ENCODE data around the gene YY1. TPM values are rescaled to one million over a fixed set of nuclear protein-coding genes. Genes with fewer than 3 reads are reported as not detected.
"Not testable (repeated sequence)": the region's sequence is repeated elsewhere in the genome, so short reads cannot be mapped to it uniquely, and the experiment has no call there.

The YY1 gene
- total RNA-seq: 101 TPM in 2 replicates

DNA sequence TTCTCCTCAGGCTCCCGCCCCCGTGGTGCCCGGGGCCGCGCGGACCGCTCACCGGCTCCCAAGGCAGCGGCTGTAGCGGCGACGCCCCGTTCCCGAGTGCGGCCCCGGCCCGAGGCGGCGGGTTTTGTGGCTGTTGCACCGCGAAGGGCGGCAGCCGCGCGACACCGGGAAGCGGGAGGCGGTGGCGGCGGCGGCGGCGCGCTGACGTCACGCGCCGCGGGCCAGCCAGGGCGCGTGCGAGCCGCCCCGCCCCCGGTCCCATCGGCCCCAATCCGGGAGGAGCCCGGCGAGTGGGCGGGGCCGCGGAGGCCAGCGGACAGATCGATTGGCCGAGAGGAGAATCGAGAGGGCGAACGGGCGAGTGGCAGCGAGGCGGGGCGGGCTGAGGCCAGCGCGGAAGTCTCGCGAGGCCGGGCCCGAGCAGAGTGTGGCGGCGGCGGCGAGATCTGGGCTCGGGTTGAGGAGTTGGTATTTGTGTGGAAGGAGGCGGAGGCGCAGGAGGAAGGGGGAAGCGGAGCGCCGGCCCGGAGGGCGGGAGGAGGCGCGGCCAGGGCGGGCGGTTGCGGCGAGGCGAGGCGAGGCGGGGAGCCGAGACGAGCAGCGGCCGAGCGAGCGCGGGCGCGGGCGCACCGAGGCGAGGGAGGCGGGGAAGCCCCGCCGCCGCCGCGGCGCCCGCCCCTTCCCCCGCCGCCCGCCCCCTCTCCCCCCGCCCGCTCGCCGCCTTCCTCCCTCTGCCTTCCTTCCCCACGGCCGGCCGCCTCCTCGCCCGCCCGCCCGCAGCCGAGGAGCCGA, at the start of gene YY1:
YY1 (plus strand) TSS at position 726 of the 792 bp plus-strand sequence. CDS start 101 bp downstream, outside the sequence.
- intact Hi-C loops (cut with micrococcal nuclease): loop anchor here (1.0 to 10.0 kb wide), 7 partner anchors 17 to 1486 kb away; partner anchors contain the start of genes CCNK and SETD3

GRCh38 chr14:100190126-100190525, 48.8 kb upstream of the YY1 start:
- intact Hi-C loops (cut with micrococcal nuclease): no loop called here

DNA sequence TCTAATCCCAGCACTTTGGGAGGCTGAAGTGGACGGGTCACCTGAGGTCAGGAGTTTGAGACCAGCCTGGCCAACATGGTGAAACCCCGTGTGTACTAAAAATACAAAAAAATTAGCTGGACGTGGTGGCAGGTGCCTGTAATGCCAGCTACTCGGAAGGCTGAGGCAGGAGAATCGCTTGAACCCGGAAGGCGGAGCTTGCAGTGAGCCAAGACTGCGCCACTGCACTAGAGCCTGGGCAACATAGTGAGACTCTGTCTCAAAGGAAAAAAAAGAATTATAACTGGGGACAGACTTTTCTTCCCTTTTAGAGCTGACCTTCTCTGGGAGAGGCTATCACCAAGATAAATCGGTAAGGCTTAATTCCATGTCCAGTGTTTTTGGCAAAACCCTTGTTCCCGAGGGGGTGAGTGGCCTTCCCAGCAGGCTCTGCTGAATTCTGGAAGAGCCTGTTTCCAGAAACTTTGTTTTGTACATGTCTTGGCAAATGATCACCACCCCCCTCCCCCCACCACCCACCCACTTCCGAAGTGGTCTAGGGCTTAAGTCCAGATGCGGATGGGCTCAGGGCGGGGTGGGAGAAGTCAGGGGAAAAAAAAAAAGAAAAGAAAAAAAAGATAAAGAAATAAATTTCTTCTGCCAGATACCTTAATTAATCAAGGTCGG, 47.2 kb upstream of the YY1 start:
- intact Hi-C loops (cut with micrococcal nuclease): loop anchor here (1.0 to 2.0 kb wide), 3 partner anchors 45 to 219 kb away; no protein-coding TSS in a partner anchor

DNA sequence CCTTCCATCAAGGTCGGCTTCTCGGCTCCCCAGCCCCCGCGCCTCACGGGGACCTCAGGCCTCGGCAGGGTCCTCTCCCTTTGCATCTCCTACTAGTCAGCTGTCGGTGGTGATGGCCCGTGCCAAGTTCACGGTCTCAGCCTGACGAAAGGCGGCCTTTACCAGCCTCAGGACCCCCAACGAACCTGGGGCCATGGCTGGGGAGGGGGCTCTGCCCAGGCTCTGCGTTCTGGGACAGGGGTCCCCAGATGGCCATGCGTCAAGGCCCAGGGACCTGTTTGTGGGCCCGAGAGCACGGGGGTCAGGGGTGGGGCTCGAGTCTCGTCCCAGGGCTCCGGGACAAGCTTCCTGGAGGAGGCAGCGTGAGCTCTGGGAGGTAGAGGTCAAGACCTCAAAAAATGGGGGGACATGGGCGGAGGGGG, 46.7 kb upstream of the YY1 start:
- intact Hi-C loops (cut with micrococcal nuclease): loop anchor here (1.0 to 2.0 kb wide), 3 partner anchors 45 to 219 kb away; no protein-coding TSS in a partner anchor

- intact Hi-C loops (cut with micrococcal nuclease): loop anchor here (1.0 to 2.0 kb wide), 13 partner anchors 21 to 510 kb away; partner anchors contain the start of genes DEGS2 and EVL
These were observed 46.1 kb upstream of the YY1 start for GRCh38 chr14:100192672-100193416.

DNA sequence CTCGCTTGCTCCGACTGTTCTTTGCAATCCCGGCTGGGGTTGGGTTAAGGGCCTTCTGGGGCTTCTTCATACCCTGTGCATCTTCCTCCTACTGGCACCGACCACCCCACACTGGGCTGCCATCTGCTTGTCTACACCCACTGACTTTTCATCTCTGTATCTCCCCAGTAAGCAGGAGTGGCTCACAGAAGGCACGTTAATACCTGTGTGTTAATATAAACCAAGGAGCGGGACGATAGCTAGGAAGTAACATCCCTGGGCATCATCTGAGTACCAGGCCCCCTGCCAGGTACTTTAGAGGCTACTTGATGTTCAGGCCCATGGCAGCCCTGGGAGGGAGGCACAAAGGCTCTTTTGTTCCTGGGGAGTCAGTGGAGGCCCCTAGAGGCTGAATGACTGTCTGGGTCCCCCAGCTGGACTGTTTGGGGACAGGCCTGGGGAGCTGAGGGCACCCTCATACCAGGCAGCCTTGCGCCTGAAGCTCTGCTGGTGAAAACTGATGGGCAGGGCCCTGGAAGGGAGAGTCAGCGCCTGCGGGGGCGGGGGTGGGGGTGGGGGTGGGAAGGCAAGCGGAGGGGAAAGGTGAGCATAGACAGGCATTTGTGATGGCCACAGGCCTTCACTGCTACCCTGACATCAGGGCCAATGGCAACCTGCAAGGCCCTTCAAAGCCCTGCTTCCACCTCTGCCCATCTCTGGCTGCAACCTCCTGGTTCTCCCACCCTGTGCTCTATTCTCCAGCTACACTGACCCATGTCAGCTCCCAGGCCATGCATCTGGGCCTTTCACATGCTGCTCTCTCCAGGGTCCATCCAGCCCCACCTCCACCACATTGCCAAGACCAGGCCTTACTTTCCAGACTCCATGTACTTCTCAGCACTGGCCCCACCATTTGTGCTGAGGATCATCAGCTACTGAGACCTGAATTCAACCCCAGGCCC, 45.3 kb upstream of the YY1 start:
- intact Hi-C loops (cut with micrococcal nuclease): loop anchor here (1.0 to 2.0 kb wide), 12 partner anchors 21 to 510 kb away; partner anchors contain the start of genes DEGS2 and EVL

DNA sequence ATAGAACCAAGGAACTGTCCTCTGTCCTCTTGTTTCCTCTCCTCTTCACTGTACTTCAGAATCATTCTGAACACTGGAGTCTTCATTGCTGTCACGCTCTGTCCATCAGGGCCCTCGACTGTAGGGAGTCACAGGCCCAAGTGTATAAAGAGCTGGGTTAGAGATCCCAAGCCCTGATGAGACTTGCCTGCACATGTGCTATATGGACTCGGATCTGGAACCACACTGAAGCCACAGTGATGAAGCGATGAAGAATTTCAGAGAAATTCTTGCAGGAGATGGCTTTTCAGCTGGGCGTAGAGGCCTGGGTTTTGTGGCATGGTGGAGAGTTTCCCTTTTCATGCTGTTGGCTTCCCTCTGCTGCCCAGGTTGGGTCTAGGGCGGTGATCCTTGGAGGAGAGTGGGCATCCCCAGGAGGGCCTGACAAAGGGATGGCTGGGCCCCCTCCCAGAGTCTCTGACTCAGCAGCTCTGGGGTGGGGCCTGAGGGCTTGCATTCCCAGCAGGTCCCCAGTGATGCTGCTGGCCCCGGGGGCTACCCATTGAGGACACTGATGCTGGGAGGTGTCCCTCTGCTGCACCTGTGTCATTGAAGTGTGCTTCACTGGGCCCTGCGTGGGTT, 39.6 kb upstream of the YY1 start:
- intact Hi-C loops (cut with micrococcal nuclease): no loop called here

DNA sequence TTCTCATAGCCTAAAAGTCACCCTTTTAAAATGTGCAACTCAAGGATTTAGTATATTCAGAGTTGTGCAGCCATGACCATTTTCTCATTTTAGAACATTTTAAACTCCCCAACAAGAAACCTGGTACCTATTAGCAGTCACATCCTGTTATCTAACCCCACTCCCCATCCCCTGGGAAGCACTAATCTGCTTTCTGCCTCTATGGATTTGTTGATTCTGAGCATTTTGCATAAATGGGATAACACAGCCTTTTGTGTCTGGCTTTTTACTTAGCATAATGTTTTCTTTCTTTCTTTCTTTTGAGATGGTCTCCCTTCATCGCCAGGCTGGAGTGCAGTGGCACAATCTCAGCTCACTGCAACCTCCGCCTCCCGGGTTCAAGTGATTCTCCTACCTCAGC, 38.6 kb upstream of the YY1 start:
- intact Hi-C loops (cut with micrococcal nuclease): no loop called here

DNA sequence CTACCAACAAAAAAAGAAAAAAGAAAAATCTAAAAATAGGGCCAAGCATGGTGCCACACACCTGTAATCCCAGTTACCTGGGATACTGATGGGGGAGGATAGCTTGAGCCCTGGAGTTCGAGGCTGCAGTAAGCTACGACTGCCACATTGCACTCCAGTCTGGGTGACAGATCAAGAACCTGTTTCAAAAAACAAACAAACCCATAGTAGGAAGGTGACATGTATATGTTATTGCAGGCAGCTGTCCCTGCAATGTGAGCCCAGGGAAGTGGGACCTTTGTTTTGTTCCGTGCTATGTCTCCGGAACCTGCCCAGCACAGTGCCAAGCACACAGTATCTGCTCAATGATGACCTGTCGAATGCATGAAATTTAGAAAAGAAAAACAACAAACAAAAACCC, 37.2 kb upstream of the YY1 start:
- intact Hi-C loops (cut with micrococcal nuclease): no loop called here

GRCh38 chr14:100202712-100203111, 36.2 kb upstream of the YY1 start:
- intact Hi-C loops (cut with micrococcal nuclease): no loop called here

DNA sequence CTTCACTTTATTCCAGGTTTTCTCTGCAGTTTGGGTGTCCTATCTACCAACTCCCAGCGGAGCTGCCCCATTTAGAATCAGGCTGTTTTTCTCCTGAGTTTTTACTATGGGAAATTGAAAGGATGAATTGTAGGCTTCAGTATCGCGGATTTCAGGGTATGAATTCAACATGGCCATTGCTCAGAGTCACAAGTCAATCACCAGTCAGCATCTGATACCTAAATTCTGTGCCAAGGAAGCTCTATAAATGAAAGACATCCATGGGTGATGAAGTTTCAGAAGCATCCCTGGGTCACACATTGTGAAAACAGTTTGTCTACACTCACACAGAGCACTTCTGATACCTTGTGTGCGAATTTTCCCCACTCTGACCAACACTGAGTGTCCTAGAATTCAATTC, 35.8 kb upstream of the YY1 start:
- intact Hi-C loops (cut with micrococcal nuclease): no loop called here

DNA sequence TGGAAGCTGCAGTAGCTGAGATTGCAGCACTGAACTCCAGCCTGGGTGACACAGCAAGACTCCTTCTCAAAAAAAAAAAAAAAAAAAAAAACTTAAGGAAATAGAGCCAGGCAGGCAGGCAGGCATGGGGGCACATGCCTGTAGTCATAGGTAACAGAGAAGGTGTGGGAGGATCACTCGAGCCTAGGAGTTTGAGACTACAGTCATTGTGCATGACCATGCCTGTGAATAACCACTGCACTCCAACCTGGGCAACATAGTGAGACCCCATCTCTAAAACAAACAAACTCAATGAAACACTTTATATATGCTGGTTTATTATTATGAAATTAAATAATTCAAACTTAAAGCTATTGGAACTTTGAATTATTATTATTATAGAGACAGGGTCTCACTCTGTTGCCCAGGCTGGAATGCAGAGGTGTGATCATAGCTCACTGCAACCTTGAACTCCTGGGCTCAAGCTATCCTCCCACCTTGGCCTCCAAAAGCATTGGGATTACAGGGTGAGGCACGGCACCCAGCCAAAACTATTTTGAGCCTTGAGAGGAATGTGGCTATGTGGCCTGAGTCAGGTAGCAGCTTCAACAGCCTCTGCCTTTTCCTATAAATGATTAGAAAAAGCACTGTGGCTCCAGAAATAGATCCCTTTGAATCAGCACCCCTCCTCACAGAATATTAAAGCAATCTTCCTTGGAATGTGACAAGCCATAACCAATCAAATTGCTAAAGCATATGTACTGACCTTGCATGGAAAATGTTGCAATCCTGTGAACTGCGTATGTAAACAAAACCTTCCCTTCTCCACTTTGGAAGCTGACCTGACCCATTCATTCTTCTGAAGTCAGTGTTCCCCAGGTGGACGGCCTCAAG, 34.7 kb upstream of the YY1 start:
- intact Hi-C loops (cut with micrococcal nuclease): no loop called here

GRCh38 chr14:100204835-100205167, 34.1 kb upstream of the YY1 start:
- intact Hi-C loops (cut with micrococcal nuclease): not testable (repeated sequence)

DNA sequence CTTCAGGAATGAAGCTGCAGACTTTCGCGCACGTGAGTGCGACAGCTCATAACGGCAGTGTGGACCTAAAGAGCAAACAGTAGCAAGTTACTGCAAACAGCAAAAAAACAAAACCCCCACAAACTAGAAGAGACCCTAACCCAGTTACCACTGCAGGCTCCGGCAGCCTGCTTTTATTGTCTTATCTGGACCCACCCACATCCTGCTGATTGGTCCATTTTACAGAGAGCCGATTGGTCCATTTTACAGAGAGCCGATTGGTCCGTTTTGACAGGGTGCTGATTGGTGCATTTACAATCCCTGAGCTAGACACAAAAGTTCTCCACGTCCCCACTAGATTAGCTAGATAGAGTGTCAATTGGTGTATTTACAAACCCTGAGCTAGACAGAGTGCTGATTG, 31.4 kb upstream of the YY1 start:
- intact Hi-C loops (cut with micrococcal nuclease): not testable (repeated sequence)

DNA sequence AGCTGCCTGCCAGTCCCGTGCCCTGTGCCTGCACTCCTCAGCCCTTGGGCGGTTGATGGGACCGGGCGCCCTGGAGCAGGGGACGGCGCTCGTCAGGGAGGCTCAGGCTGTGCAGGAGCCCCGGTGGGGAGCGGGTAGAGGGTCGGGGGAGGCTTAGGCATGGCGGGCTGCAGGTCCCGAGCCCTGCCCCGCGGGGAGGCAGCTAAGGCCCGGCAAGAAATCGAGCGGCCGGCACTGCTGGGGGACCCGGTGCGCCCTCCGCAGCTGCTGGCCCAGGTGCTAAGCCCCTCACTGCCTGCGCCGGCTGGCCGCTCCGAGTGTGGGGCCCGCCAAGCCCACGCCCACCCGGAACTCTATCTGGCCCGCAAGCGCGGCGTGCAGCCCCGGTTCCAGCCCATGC, 30.8 kb upstream of the YY1 start:
- intact Hi-C loops (cut with micrococcal nuclease): not testable (repeated sequence)

- intact Hi-C loops (cut with micrococcal nuclease): no loop called here
These were observed 27.6 kb upstream of the YY1 start for GRCh38 chr14:100211366-100211765.

DNA sequence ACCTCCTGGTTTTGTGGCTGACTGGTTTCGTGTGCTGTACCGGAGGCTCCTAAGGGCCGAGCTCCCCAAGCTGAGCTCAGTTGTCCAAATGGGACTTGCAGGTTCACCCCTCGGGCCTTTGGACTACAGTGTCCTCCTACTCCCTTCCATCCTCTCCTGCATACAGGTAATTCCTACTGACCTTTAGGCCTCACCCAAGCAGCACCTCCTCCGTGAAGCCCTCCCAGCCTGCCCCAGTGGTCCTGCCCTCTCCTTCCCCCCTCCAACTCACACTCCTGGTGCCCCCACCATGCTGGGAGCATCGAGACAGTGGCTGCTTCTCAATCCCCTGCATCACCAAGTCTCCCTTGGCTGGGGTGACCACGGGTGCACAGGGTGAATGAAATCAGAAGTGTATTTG, 27.1 kb upstream of the YY1 start:
- intact Hi-C loops (cut with micrococcal nuclease): no loop called here

DNA sequence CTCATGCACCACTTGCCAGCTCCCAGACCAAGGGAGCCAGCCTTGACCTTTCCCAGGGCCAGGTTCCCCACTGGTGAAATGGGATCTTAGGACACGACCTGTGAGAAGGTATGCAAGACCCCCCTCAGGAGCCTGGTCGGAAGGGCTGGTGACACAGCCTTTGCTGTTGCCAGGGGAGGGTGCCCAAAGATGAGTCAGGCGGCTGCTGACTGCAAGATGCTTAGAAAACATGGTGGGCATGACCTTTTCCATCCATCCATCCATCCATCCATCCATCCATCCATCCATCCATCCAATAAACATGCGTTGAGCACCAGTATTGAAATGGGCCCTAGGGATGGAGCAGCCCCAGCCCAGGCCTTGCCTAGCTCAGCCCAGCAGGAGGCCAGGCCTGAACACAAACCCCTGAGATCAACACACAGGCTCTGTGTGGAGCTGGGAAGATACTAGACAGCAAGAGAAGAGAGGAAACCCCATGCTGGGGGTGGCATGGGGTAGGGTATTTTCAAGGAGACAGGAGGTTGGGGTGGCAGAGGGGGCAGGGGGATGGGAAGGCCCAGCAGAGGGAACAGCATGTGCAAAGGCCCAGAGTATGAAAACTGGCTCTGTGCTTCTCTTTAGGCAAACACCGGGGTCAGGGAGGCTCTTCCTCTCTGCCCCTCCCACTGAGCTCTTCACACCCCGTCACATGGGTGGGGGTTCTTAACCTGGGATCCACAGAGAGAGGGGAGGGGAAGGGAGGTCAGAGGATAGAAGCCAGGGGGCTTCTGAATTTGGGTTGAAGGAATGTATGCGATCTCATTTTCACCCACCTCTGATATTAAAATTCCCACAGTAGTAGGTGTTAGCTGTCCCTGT, 26.2 kb upstream of the YY1 start:
- intact Hi-C loops (cut with micrococcal nuclease): no loop called here
